DND-41 (cell line): ENCODE results near the gene DCANP1.

Experiments used
- EZH2 ChIP-seq: IDR thresholded peaks from 3 replicates; pipeline ENCODE4 v1.6.1; 2012; ENCODE audit warnings: borderline replicate concordance, low read depth, mild to moderate bottlenecking, moderate library complexity, low read length, inconsistent platforms; ENCODE audit not compliant: severe bottlenecking
- TF ChIP-seq, protein P1 (sequence below): IDR thresholded peaks from 2 replicates; pipeline ENCODE4 v1.5.1; 2012; ENCODE audit warnings: borderline replicate concordance, low read length, moderate library complexity, mild to moderate bottlenecking; ENCODE audit not compliant: poor library complexity, severe bottlenecking; ENCODE audit errors: extremely low read depth

DNA sequence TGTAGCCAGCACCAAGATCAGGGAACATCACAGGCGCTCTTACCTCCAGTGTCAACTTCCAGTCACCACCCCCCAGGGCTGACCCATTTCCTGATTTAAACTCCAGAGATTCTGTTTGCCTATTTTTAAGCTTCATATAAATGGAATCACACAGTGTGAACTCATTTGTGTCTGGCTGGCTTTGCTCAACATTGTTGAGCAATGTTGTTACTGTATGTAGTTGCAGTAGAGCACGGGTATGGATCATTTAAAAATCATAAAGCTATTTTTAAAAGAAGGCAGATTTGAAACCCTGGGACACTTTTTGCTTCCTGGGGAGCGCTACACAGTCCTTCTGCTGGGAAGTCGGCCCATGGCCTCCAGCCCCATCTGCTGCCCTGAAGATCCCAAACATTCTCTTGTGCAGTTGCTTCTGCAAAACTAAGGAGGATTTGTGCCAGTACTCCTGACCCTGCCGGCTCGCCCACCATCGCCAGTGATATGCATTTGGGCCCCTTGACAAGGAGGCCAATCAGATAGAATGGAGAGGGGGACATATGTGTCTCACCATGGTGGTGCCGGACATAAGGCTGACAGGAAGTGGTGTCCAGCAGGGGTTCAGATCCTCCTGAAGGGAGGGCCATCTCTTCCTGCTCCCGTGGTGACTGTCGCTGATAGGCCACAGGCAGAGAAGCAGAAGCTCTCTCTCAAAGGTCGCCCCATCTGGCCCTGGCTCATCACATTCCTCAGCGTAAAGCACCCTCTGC is 13.3 kb downstream of the DCANP1 start:
- TF ChIP-seq, protein P1, sequence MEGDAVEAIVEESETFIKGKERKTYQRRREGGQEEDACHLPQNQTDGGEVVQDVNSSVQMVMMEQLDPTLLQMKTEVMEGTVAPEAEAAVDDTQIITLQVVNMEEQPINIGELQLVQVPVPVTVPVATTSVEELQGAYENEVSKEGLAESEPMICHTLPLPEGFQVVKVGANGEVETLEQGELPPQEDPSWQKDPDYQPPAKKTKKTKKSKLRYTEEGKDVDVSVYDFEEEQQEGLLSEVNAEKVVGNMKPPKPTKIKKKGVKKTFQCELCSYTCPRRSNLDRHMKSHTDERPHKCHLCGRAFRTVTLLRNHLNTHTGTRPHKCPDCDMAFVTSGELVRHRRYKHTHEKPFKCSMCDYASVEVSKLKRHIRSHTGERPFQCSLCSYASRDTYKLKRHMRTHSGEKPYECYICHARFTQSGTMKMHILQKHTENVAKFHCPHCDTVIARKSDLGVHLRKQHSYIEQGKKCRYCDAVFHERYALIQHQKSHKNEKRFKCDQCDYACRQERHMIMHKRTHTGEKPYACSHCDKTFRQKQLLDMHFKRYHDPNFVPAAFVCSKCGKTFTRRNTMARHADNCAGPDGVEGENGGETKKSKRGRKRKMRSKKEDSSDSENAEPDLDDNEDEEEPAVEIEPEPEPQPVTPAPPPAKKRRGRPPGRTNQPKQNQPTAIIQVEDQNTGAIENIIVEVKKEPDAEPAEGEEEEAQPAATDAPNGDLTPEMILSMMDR: no peak
- no peak for TF ChIP-seq EZH2
